ENCODE results near the gene NT5C.

- TF ChIP-seq EP300 (IDR thresholded peaks at IDR 0.05) (no peak), CTCF (IDR thresholded peaks at IDR 0.05) (no peak), POLR2AphosphoS5 (IDR thresholded peaks at IDR 0.05) (peak; percentile 44 to 82 (median 62))
Measured at GRCh38 chr17:75154195-75155106, 22.9 kb upstream of the NT5C start, which contains the start of gene JPT1.
